Mucosa of rectum (tissue), 2 donors: Measurements from ENCODE around the gene AGPAT4.

ENCODE experiments used
- H3K27ac ChIP-seq, 2 donors: one replicate each; pipeline ENCODE4 v1.7.0; 2013; ENCODE audit warnings: inconsistent platforms in 2 of 2, low read depth in 2 of 2, low read length in 2 of 2
- H3K27me3 ChIP-seq, 2 donors: one replicate each; pipeline ENCODE4 v1.7.0; 2013; ENCODE audit warnings: low read length in 2 of 2; ENCODE audit not compliant: control insufficient read depth in 2 of 2, insufficient read depth in 2 of 2
- H3K36me3 ChIP-seq, 2 donors: one replicate each; pipeline ENCODE4 v1.7.0; 2013; ENCODE audit warnings: low read length in 2 of 2; ENCODE audit not compliant: control insufficient read depth in 2 of 2, insufficient read depth in 2 of 2
- H3K4me1 ChIP-seq, 2 donors: one replicate each; pipeline ENCODE4 v1.7.0; 2013; ENCODE audit warnings: low read length in 2 of 2, mild to moderate bottlenecking in 1 of 2; ENCODE audit not compliant: control insufficient read depth in 2 of 2, insufficient read depth in 2 of 2
- H3K4me3 ChIP-seq, 2 donors: one replicate each; pipeline ENCODE4 v1.7.0; 2013; ENCODE audit warnings: low read length in 2 of 2
- H3K9ac ChIP-seq, 2 donors: one replicate each; pipeline ENCODE4 v1.7.0; 2013; ENCODE audit warnings: low read length in 2 of 2, low read depth in 1 of 2, mild to moderate bottlenecking in 1 of 2
- H3K9me3 ChIP-seq, 2 donors: one replicate each; pipeline ENCODE4 v1.7.0; 2013; ENCODE audit warnings: low read length in 2 of 2; ENCODE audit not compliant: control insufficient read depth in 2 of 2
- donor health status: healthy.
- donor health status: Normal muscosa, but diverticular disease.

AGPAT4 gene

DNA sequence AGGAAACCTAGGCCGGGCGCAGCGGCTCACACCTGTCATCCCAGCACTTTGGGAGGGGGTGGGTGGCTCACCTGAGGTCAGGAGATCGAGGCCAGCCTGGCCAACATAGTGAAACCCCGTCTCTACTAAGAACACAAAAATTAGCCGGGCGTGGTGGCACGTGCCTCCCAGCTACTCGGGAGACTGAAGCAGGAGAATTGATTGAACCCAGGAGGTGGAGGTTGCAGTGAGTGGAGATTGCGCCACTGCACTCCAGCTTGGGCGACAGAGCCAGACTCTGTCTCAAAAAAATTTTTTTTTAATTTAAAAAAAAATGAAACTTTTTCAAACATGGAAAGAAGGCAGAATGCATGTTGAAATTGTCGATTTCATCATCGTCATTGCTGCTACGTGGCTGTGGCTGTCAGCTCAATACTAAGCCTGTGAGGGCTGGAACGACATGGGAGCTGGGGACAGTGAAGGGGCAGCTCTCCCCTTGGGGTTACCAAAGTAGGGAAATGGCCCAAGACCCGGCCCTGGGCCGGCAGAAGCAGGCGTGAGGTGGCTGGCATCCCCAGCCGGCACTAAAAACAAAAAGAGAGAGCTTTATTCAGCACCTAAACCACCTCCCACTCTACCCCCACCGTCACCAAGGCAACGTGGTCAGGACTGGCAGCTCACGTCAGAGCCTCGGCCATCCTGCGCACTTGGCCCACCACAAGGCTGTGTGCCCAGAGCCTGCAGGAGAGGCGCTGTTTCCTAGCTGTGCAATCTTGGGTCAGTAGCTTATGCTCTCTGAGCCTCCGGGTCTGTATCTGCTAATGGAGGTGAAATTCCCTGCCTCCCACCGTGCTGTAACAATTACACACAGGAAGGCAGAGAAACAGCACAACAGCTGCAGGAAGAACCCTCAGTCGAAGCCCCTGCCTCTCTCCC lies 30.8 kb downstream of the AGPAT4 start:
- H3K27ac ChIP-seq, result no peak overlapping the region
- no peak overlapping the region for H3K9ac ChIP-seq
- no peaks in the 10 kb centered on the region for H3K9me3 ChIP-seq
- no peaks in the 10 kb centered on the region for H3K4me1 ChIP-seq
- no peaks in the 10 kb centered on the region for H3K36me3 ChIP-seq
- H3K4me3 ChIP-seq, result no peak overlapping the region
- H3K27me3 ChIP-seq, result no peaks in the 10 kb centered on the region

DNA sequence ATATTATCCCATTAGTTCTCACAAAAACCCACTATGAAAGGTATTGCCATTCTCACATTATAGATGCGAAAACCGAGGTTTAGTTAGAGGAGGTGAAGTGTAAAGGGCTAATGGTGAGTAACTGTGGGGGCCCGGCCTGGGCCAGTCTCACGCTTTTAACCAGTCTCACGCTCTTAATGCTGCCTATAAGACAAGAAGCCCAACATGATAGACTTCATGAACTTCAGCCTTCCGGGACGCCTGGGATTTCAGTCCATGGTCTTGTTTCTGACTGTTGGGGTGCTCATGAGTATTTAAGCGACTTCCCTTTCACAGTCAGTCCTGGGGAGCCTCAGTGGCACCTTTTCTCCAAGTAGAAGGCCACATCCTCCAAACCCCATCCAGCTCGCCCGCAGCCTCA lies 31.7 kb downstream of the AGPAT4 start:
- H3K27me3 ChIP-seq, result no peaks in the 10 kb centered on the region
- no peak overlapping the region for H3K27ac ChIP-seq
- H3K9me3 ChIP-seq, result no peaks in the 10 kb centered on the region
- H3K4me1 ChIP-seq, result no peaks in the 10 kb centered on the region
- no peaks in the 10 kb centered on the region for H3K36me3 ChIP-seq
- no peak overlapping the region for H3K9ac ChIP-seq
- no peak overlapping the region for H3K4me3 ChIP-seq

- H3K27me3 ChIP-seq, result no peaks in the 10 kb centered on the region
- no peaks in the 10 kb centered on the region for H3K36me3 ChIP-seq
- H3K4me3 ChIP-seq, result no peak overlapping the region
- H3K9ac ChIP-seq, result no peak overlapping the region
- H3K4me1 ChIP-seq, result no peaks in the 10 kb centered on the region
- H3K9me3 ChIP-seq, result no peaks in the 10 kb centered on the region
- no peak overlapping the region for H3K27ac ChIP-seq
Measured at GRCh38 chr6:161239001-161239400, 34.9 kb downstream of the AGPAT4 start.

- H3K4me3 ChIP-seq, result no peak overlapping the region
- H3K9me3 ChIP-seq, result no peaks in the 10 kb centered on the region
- no peak overlapping the region for H3K27ac ChIP-seq
- H3K36me3 ChIP-seq, result no peaks in the 10 kb centered on the region
- no peaks in the 10 kb centered on the region for H3K27me3 ChIP-seq
- H3K9ac ChIP-seq, result no peak overlapping the region
- H3K4me1 ChIP-seq, result no peaks in the 10 kb centered on the region
Measured at GRCh38 chr6:161238500-161238899, 35.4 kb downstream of the AGPAT4 start.

GRCh38 chr6:161238081-161238480 lies 35.8 kb downstream of the AGPAT4 start:
- Histone ChIP-seq H3K4me3 (no peak overlapping the region), H3K27me3 (no peaks in the 10 kb centered on the region), H3K4me1 (no peaks in the 10 kb centered on the region), H3K9me3 (no peaks in the 10 kb centered on the region), H3K9ac (no peak overlapping the region), H3K27ac (no peak overlapping the region), H3K36me3 (no peaks in the 10 kb centered on the region)

GRCh38 chr6:161237176-161237575 lies 36.7 kb downstream of the AGPAT4 start:
- Histone ChIP-seq H3K27me3 (no peaks in the 10 kb centered on the region), H3K4me1 (no peaks in the 10 kb centered on the region), H3K4me3 (no peak overlapping the region), H3K9me3 (no peaks in the 10 kb centered on the region), H3K9ac (no peak overlapping the region), H3K36me3 (no peaks in the 10 kb centered on the region), H3K27ac (no peak overlapping the region)

DNA sequence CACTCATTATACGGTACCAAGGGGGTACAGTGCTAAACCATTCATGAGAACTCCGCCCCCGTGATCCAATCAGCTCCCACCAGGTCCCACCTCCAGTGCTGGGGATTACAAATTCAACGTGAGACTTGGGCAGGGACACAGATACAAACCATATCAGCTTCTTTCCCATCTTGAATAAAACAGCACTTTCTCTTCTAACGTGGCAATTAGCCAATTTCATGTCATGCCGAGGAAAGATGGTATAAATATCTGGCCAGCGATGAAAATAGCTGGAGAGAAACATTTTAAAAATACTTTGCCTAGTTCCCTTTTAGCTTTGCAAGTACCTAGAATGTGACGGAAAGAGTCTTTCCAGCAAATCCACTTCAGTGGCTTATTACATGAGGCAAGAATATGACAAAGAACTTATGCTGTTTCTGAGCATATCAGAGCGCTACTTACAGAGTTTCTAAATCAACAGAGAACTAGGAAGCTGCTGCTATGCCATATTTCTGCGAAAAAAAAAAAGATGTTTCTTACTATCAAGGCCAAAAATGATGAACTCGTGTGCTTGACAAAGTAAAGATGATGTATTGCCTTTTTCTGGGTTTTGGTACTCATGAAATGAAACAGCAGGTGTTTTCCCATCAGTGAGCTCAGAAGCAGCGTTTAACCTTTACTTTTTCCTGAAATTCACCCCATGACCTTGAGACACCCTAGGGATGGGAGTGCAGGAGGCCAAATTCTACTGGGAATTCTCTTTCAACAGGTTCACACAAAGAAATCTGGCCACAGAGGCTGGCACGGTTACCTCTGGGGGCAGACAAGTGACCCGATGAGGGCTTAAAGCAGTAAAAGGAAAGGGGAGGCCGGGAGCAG lies 37.9 kb downstream of the AGPAT4 start:
- Histone ChIP-seq H3K27me3 (no peaks in the 10 kb centered on the region), H3K36me3 (no peaks in the 10 kb centered on the region), H3K27ac (no peak overlapping the region), H3K9ac (no peak overlapping the region), H3K4me3 (no peak overlapping the region), H3K4me1 (no peaks in the 10 kb centered on the region), H3K9me3 (no peaks in the 10 kb centered on the region)

GRCh38 chr6:161233986-161234661 lies 39.7 kb downstream of the AGPAT4 start:
- no peaks in the 10 kb centered on the region for H3K27me3 ChIP-seq
- H3K4me1 ChIP-seq, result no peaks in the 10 kb centered on the region
- no peak overlapping the region for H3K4me3 ChIP-seq
- no peak overlapping the region for H3K27ac ChIP-seq
- no peaks in the 10 kb centered on the region for H3K36me3 ChIP-seq
- H3K9ac ChIP-seq, result no peak overlapping the region
- H3K9me3 ChIP-seq, result no peaks in the 10 kb centered on the region

DNA sequence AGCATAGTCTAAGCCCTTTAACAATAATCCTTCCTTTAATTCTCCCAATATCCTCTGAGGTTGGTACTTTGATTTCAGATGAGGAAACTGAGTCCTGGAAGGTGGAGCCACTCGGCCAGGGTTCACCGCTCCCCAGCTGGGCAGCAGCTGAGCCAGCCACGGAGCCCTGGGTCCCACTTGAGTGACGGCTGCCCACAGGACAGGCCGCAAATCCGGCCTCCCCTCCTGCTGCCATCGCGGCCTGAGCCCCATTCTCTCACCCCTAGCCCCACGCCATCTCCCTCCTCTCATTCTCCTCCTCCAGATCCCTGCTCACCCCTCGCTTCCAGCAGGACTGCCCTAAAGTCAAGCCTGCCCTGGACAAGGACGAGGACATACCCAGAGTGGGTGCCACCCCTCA lies 41.4 kb downstream of the AGPAT4 start:
- no peaks in the 10 kb centered on the region for H3K9me3 ChIP-seq
- H3K36me3 ChIP-seq, result no peaks in the 10 kb centered on the region
- H3K27me3 ChIP-seq, result no peaks in the 10 kb centered on the region
- no peak overlapping the region for H3K4me3 ChIP-seq
- H3K9ac ChIP-seq, result no peak overlapping the region
- H3K4me1 ChIP-seq, result no peaks in the 10 kb centered on the region
- no peak overlapping the region for H3K27ac ChIP-seq

DNA sequence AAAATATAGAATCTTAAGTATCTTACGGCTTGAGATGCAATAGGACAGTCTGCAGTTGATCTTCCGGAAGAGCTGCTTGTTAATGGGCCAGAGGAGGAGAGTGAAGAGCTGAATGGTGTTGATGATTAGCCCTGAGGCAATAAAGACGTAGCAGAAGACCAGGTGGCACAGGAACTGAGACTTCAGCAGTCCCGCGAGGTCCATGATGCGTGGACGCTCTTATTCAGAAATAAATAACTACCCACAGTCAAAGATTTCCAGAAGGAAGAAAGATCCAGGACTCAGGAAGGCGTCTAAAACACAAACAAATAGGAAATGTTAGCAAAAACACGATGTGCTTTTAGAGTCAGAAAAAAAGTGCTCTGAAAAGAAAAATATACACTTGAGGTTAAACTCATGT lies 41.9 kb downstream of the AGPAT4 start:
- no peak overlapping the region for H3K9ac ChIP-seq
- H3K9me3 ChIP-seq, result no peaks in the 10 kb centered on the region
- no peak overlapping the region for H3K27ac ChIP-seq
- H3K36me3 ChIP-seq, result no peaks in the 10 kb centered on the region
- H3K4me3 ChIP-seq, result no peak overlapping the region
- no peaks in the 10 kb centered on the region for H3K27me3 ChIP-seq
- peaks cover 0 to 2% of the 10 kb centered on the region in 2 donors for H3K4me1 ChIP-seq
